LNCAP (cell line): ENCODE results near the gene LUC7L.

ENCODE experiments used
- CTCF ChIP-seq: fragments of 450-650 bp; IDR thresholded peaks from 2 replicates; pipeline ENCODE4 v1.5.1; 2017; ENCODE audit warnings: mild to moderate bottlenecking

LUC7L gene

DNA sequence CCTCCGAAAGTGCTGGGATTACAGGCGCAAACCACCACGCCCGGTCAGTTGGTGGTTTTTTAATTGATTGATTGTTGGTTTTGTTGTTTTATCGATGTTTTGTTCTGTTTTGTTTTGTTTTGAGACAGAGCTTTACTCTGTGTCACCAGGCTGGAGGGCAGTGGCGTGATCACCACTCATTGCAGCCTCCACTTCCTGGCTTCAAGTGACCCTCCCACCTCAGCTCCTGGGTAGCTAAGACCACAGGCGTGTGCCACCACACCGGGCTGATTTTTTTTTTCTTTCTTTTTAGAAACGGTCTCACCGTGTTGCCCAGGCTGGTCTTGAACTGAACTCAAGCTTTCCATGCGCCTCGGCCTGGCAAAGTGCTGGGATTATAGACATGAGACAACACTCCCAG, 17.8 kb upstream of the LUC7L start:
- TF ChIP-seq CTCF, result no peak

DNA sequence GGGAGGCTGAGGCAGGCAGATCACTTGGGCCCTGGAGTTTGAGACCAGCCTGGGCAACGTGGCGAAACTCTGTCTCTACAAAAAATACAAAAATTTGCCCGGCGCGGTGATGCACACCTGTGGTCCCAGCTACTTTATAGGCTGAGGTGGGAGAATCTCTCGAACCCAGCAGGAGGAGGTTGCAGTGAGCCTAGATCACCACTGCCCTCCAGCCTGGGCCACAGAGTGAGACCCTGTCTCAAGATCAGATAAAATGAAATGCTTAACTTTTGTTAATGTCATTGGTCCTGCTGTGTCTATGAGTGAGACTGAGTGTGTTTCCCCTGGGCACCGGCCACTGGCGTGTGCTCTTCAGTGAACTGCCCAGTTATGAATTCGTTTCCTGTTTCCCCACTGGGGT, 15.9 kb upstream of the LUC7L start:
- no peak for TF ChIP-seq CTCF

DNA sequence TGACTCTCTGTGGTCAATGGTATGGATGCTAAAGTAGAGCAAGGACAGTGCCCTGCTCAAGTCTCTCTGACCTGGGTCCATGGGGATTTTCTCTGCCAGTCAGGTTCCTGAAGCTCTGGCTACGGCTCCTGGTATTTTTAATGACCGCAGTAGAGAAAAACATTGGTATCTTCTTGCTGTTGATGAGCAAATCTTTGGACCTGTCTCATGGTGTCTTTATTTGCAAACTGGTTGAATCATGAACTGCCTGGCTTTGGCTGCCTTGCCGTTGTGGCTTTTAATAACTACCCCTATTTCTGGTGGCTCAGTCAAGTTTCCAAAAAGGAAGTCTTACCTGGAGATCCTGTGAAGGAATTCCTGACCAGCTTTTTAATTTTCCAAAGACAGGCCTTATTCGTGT, 14.1 kb upstream of the LUC7L start:
- TF ChIP-seq CTCF, result no peak

- TF ChIP-seq CTCF, result no peak
Measured at GRCh38 chr16:242281-242680, 13.0 kb upstream of the LUC7L start.

DNA sequence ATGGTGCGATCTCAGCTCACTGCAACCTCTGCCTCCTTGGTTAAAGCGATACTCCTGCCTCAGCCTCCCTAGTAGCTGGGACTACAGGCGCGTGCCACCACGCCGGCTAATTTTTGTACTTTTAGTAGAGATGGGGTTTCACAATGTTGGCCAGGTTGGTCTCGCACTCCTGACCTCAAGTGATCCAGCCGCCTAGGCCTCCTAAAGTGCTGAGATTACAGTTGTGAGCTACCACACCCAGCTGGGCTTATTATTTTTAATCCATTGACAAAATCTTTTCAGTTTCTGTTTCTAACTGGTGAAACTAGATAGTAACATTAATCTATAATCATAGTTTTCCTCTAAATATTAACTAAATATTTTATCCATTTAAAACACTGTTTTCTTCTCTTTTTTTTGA, 11.3 kb upstream of the LUC7L start:
- no peak for TF ChIP-seq CTCF

DNA sequence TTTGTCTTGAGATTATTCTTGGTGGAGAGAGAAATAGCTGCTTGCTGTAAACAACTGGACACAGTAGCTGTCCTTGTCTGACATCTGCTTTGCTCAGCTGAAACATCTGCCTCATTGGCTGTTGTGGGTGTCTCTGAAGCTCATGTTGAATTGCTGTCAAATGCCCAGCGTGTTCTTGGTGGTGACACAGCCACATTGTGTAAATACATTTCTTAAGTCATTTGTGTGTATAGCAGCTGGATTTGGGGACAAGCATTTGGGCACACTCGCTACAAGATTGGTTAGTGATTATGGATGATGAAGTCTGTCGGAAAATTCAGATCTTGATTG, 10.7 kb upstream of the LUC7L start:
- TF ChIP-seq CTCF, result no peak

- TF ChIP-seq CTCF, result peak; percentile 45
Measured at GRCh38 chr16:234468-235305, 5.4 kb upstream of the LUC7L start, which contains the start of gene FAM234A. Gene FAM234A, plus strand, starts transcription at chr16:234821. Its CDS starts 19,593 bp downstream, at chr16:254414.

GRCh38 chr16:230949-231348, 1.7 kb upstream of the LUC7L start:
- no peak for TF ChIP-seq CTCF
